DOHH2 (cell line): ENCODE data around the gene PDE4D.

Experiments used
- H3F3A ChIP-seq: fragments of 200-600 bp; sonication (generic), shearing (Covaris generic); 2 replicates; pipeline ENCODE4 v1.6.0; 2016; ENCODE audit warnings: antibody characterized with exemption, mild to moderate bottlenecking; ENCODE audit not compliant: control insufficient read depth, insufficient read depth
- H3K27ac ChIP-seq: fragments of 200-600 bp; sonication (generic); 2 replicates; pipeline ENCODE4 v1.5.1; 2014; ENCODE audit warnings: low read depth, mild to moderate bottlenecking, low read length, moderate library complexity
- H3K27me3 ChIP-seq: fragments of 200-600 bp; sonication (generic); 2 replicates; pipeline ENCODE4 v1.6.1; 2014; ENCODE audit warnings: mild to moderate bottlenecking, low read length, mixed read lengths; ENCODE audit not compliant: control insufficient read depth
- H3K36me3 ChIP-seq: fragments of 200-600 bp; sonication (generic); 2 replicates; pipeline ENCODE4 v1.6.1; 2014; ENCODE audit warnings: mild to moderate bottlenecking, low read length, moderate library complexity, mixed read lengths; ENCODE audit not compliant: control insufficient read depth
- H3K4me1 ChIP-seq: fragments of 200-600 bp; sonication (generic); 2 replicates; pipeline ENCODE4 v1.6.1; 2014; ENCODE audit warnings: mild to moderate bottlenecking, low read length, mixed read lengths; ENCODE audit not compliant: control insufficient read depth
- H3K4me2 ChIP-seq: fragments of 200-600 bp; sonication (generic); 2 replicates; pipeline ENCODE4 v1.6.0; 2014; ENCODE audit warnings: mild to moderate bottlenecking, low read length, moderate library complexity
- H3K4me3 ChIP-seq: fragments of 200-600 bp; sonication (generic); 2 replicates; pipeline ENCODE4 v1.5.1; 2014; ENCODE audit warnings: mild to moderate bottlenecking, low read length, mixed read lengths
- H3K79me2 ChIP-seq: fragments of 200-600 bp; sonication (generic); 2 replicates; pipeline ENCODE4 v1.6.1; 2014; ENCODE audit warnings: mild to moderate bottlenecking, low read length, mixed read lengths; ENCODE audit not compliant: control insufficient read depth
- H3K9me2 ChIP-seq: fragments of 200-600 bp; sonication (generic); replicated peaks from 2 replicates; pipeline ENCODE4 v1.6.1; 2014; ENCODE audit warnings: mild to moderate bottlenecking, low read length, mixed read lengths; ENCODE audit not compliant: control insufficient read depth
- H3K9me3 ChIP-seq: fragments of 200-600 bp; sonication (generic); 2 replicates; pipeline ENCODE4 v1.6.1; 2014; ENCODE audit warnings: antibody characterized with exemption, low read length, mixed read lengths; ENCODE audit not compliant: control insufficient read depth, insufficient read depth
- H4K20me1 ChIP-seq: fragments of 200-600 bp; sonication (generic); 2 replicates; pipeline ENCODE4 v1.6.0; 2014; ENCODE audit warnings: low read depth, mild to moderate bottlenecking, antibody characterized with exemption, low read length, moderate library complexity; ENCODE audit not compliant: control insufficient read depth, insufficient read depth
- EZH2phosphoT487 ChIP-seq: fragments of 200-600 bp; sonication (generic); IDR thresholded peaks from 2 replicates; pipeline ENCODE4 v1.6.1; 2017; ENCODE audit warnings: borderline replicate concordance, mild to moderate bottlenecking, antibody characterized with exemption, low read length, moderate library complexity, mixed read lengths
- TF ChIP-seq, protein P1 (sequence below): fragments of 200-600 bp; sonication (generic); IDR thresholded peaks from one replicate; pipeline ENCODE4 v1.5.1; 2014; ENCODE audit warnings: antibody characterized with exemption, mild to moderate bottlenecking, low read depth, low read length; ENCODE audit not compliant: poor library complexity, severe bottlenecking

PDE4D gene

DNA sequence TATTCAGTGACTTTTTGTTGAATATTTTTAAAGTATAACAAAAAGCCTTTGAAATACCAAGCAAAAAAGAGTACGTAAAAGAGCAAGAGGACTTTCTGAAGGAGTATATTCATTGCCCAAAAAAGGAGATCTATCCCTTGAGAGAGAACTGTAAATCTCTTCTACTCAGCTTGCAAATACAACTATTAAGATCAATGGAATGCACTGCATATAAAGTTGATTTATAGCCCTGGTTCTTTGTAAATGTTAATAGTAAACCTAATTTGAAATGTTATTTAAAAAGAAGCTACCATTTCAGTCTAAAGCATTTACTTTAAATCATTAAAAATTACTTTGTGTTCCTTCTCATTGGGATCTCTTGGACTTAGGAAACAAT lies 168.1 kb downstream of the PDE4D start:
- no peaks in the 10 kb centered on the region for H3F3A ChIP-seq
- H3K27me3 ChIP-seq: no peaks in the 10 kb centered on the region
- no peaks in the 10 kb centered on the region for H3K79me2 ChIP-seq
- no peaks in the 10 kb centered on the region for H3K36me3 ChIP-seq
- no peak overlapping the region for H3K27ac ChIP-seq
- no peak overlapping the region for H3K4me2 ChIP-seq
- no peak overlapping the region for H3K4me3 ChIP-seq
- H4K20me1 ChIP-seq: no peaks in the 10 kb centered on the region
- TF ChIP-seq EZH2phosphoT487: no peak
- TF ChIP-seq, protein P1, sequence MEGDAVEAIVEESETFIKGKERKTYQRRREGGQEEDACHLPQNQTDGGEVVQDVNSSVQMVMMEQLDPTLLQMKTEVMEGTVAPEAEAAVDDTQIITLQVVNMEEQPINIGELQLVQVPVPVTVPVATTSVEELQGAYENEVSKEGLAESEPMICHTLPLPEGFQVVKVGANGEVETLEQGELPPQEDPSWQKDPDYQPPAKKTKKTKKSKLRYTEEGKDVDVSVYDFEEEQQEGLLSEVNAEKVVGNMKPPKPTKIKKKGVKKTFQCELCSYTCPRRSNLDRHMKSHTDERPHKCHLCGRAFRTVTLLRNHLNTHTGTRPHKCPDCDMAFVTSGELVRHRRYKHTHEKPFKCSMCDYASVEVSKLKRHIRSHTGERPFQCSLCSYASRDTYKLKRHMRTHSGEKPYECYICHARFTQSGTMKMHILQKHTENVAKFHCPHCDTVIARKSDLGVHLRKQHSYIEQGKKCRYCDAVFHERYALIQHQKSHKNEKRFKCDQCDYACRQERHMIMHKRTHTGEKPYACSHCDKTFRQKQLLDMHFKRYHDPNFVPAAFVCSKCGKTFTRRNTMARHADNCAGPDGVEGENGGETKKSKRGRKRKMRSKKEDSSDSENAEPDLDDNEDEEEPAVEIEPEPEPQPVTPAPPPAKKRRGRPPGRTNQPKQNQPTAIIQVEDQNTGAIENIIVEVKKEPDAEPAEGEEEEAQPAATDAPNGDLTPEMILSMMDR: no peak
- no peaks in the 10 kb centered on the region for H3K9me3 ChIP-seq
- no peaks in the 10 kb centered on the region for H3K4me1 ChIP-seq
- no peaks in the 10 kb centered on the region for H3K9me2 ChIP-seq

- no peak overlapping the region for H3K27ac ChIP-seq
Measured at GRCh38 chr5:59724482-59725391, 168.8 kb downstream of the PDE4D start.

DNA sequence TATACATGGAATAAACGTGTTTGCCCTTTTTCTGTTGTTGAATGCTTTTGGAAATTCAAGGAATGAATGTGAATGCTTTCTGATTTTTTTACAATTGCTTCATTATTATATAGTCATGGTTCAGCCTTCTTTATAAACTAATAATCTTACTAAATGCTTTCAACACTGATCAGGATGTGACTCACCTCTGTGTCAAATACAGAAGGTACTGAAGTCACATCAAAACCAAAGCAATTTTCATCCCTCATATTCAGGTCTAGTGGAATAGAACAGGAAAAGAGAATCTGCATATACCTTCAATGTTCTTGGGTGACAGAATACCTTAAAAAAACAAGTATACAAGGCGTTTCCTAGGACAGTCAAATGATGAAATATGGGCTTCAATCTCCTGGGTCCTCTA lies 170.7 kb downstream of the PDE4D start:
- TF ChIP-seq, protein P1: no peak
- no peak for TF ChIP-seq EZH2phosphoT487
- H3K79me2 ChIP-seq: no peaks in the 10 kb centered on the region

More at GRCh38 chr5:59724482-59725391, 168.8 kb downstream of the PDE4D start:
- Histone ChIP-seq H3K9me2 (no peaks in the 10 kb centered on the region), H3K79me2 (no peaks in the 10 kb centered on the region), H3K27me3 (no peaks in the 10 kb centered on the region), H3K9me3 (no peaks in the 10 kb centered on the region), H4K20me1 (no peaks in the 10 kb centered on the region), H3K4me2 (no peak overlapping the region), H3K4me1 (no peaks in the 10 kb centered on the region), H3F3A (no peaks in the 10 kb centered on the region), H3K36me3 (no peaks in the 10 kb centered on the region), H3K4me3 (no peak overlapping the region)
- TF ChIP-seq, protein P1: peak; percentile 80
- TF ChIP-seq EZH2phosphoT487: no peak

More for the DNA sequence above, 170.7 kb downstream of the PDE4D start:
- Histone ChIP-seq H3F3A (no peaks in the 10 kb centered on the region), H4K20me1 (no peaks in the 10 kb centered on the region), H3K4me3 (no peak overlapping the region), H3K4me2 (no peak overlapping the region), H3K36me3 (no peaks in the 10 kb centered on the region), H3K27me3 (no peaks in the 10 kb centered on the region), H3K9me2 (no peaks in the 10 kb centered on the region; the same call in 1 of the 2 replicates), H3K9me3 (no peaks in the 10 kb centered on the region), H3K4me1 (no peaks in the 10 kb centered on the region), H3K27ac (no peak overlapping the region)
